Neural progenitor cell (in vitro differentiated cells): ENCODE results near the gene TMEM39B. TPM values are rescaled to one million over a fixed set of nuclear protein-coding genes. Genes with fewer than 3 reads are reported as not detected.
"Not testable (repeated sequence)": the region's sequence is repeated elsewhere in the genome, so short reads cannot be mapped to it uniquely, and the experiment has no call there.

Experiments used
- DNase-seq: peaks from one replicate; pipeline ENCODE4 v3.0.0-alpha.2; 2016; ENCODE audit warnings: low spot score
- H2AFZ ChIP-seq: fragments of 200-600 bp; sonication (generic); replicated peaks from 2 replicates; pipeline ENCODE4 v1.6.1; 2016; ENCODE audit warnings: antibody characterized with exemption
- H3F3A ChIP-seq: fragments of 200-600 bp; sonication (generic); 2 replicates; pipeline ENCODE4 v1.6.1; 2016; ENCODE audit warnings: antibody characterized with exemption, low read depth
- H3K27ac ChIP-seq: fragments of 200-600 bp; sonication (generic); 2 replicates; pipeline ENCODE4 v1.5.1; 2016; ENCODE audit warnings: mild to moderate bottlenecking
- H3K27me3 ChIP-seq: fragments of 200-600 bp; sonication (generic); 2 replicates; pipeline ENCODE4 v1.6.1; 2016; ENCODE audit warnings: mild to moderate bottlenecking, moderate library complexity
- H3K36me3 ChIP-seq: fragments of 200-600 bp; sonication (generic); 2 replicates; pipeline ENCODE4 v1.5.1; 2016
- H3K4me1 ChIP-seq: fragments of 200-600 bp; sonication (generic); 2 replicates; pipeline ENCODE4 v1.6.1; 2016; ENCODE audit warnings: mixed run types
- H3K4me2 ChIP-seq: fragments of 200-600 bp; sonication (generic); 2 replicates; pipeline ENCODE4 v1.6.1; 2016
- H3K4me3 ChIP-seq: fragments of 200-600 bp; sonication (generic); 2 replicates; pipeline ENCODE4 v1.5.1; 2016
- H3K79me2 ChIP-seq: fragments of 200-600 bp; sonication (generic); 2 replicates; pipeline ENCODE4 v1.6.1; 2016; ENCODE audit warnings: low read depth
- H3K9ac ChIP-seq: fragments of 200-600 bp; sonication (generic); 2 replicates; pipeline ENCODE4 v1.6.1; 2016
- H3K9me3 ChIP-seq: fragments of 200-600 bp; sonication (generic); 2 replicates; pipeline ENCODE4 v1.5.1; 2016; ENCODE audit warnings: low read depth
- H4K20me1 ChIP-seq: fragments of 200-600 bp; sonication (generic); 2 replicates; pipeline ENCODE4 v1.6.1; 2016; ENCODE audit warnings: low read depth
- H3K27ac Mint-ChIP-seq: 3 replicates; pipeline ENCODE4 v1.8.0; 2021; ENCODE audit warnings: mixed read lengths
- H3K27me3 Mint-ChIP-seq: 2 replicates; pipeline ENCODE4 v1.8.0; 2022; ENCODE audit warnings: low read depth, mild to moderate bottlenecking, inconsistent platforms, moderate library complexity, mixed read lengths; ENCODE audit not compliant: insufficient read depth
- H3K36me3 Mint-ChIP-seq: 3 replicates; pipeline ENCODE4 v1.8.0; 2021; ENCODE audit warnings: mixed read lengths
- H3K4me1 Mint-ChIP-seq: 3 replicates; pipeline ENCODE4 v1.8.0; 2021; ENCODE audit warnings: mixed read lengths
- H3K4me3 Mint-ChIP-seq: 3 replicates; pipeline ENCODE4 v1.8.0; 2021; ENCODE audit warnings: mild to moderate bottlenecking, moderate library complexity, mixed read lengths
- H3K9me3 Mint-ChIP-seq: 3 replicates; pipeline ENCODE4 v1.8.0; 2020; ENCODE audit warnings: mixed read lengths
- EZH2 ChIP-seq: fragments of 200-600 bp; sonication (generic); IDR thresholded peaks from 2 replicates; pipeline ENCODE4 v1.6.1; 2017; ENCODE audit warnings: antibody characterized with exemption, mild to moderate bottlenecking, moderate library complexity
- EZH2phosphoT487 ChIP-seq: fragments of 200-600 bp; sonication (generic); IDR thresholded peaks from 2 replicates; pipeline ENCODE4 v1.6.1; 2017; ENCODE audit warnings: antibody characterized with exemption
- total RNA-seq: library from RNA; depleted of rRNA; stranded (reverse); fragments of >200 nt; gene quantifications from 2 replicates; pipeline ENCODE4 v1.2.3, GENCODE V29; 2015; ENCODE audit warnings: low replicate concordance
- TF ChIP-seq, protein P1 (sequence below): fragments of 200-600 bp; sonication (generic); IDR thresholded peaks from 2 replicates; pipeline ENCODE4 v1.5.1; 2017; ENCODE audit warnings: antibody characterized with exemption, mild to moderate bottlenecking

The TMEM39B gene
- total RNA-seq, 1 donor from 2014 or later = 2.3 TPM

DNA sequence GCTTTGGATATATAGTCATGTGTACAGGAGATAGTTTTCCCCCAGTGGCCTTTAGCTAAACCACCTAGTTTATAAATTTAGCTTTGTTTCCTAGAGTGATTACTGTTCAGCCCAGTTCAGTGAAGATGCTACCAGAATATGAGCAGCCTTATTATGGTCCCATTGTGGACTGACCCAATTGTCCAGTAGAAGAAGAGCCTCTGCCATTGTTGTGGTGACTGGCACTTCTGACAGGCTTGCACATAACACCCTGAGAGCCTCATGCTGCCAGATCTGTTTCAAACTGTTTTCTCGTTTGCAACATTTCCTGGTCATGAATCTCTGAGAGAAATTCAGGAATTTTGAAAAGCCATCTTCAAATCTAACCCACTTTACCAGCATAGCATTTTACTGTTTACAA is 55.7 kb downstream of the TMEM39B start:
- no peaks in the 10 kb centered on the region for H3K9me3 Mint-ChIP-seq
- Histone ChIP-seq H2AFZ (no peak overlapping the region), H3F3A (peaks cover 18% of the 10 kb centered on the region), H3K27me3 (no peaks in the 10 kb centered on the region), H3K4me1 (peaks cover 23% of the 10 kb centered on the region), H3K27ac (no peak overlapping the region), H4K20me1 (peaks cover 18% of the 10 kb centered on the region), H3K4me2 (no peak overlapping the region), H3K36me3 (no peaks in the 10 kb centered on the region), H3K4me3 (no peak overlapping the region), H3K9me3 (no peaks in the 10 kb centered on the region), H3K79me2 (peaks cover 98% of the 10 kb centered on the region), H3K9ac (no peak overlapping the region)
- peaks cover 13% of the 10 kb centered on the region for H3K4me1 Mint-ChIP-seq
- no peak for TF ChIP-seq EZH2
- TF ChIP-seq, protein P1, sequence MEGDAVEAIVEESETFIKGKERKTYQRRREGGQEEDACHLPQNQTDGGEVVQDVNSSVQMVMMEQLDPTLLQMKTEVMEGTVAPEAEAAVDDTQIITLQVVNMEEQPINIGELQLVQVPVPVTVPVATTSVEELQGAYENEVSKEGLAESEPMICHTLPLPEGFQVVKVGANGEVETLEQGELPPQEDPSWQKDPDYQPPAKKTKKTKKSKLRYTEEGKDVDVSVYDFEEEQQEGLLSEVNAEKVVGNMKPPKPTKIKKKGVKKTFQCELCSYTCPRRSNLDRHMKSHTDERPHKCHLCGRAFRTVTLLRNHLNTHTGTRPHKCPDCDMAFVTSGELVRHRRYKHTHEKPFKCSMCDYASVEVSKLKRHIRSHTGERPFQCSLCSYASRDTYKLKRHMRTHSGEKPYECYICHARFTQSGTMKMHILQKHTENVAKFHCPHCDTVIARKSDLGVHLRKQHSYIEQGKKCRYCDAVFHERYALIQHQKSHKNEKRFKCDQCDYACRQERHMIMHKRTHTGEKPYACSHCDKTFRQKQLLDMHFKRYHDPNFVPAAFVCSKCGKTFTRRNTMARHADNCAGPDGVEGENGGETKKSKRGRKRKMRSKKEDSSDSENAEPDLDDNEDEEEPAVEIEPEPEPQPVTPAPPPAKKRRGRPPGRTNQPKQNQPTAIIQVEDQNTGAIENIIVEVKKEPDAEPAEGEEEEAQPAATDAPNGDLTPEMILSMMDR = no peak
- TF ChIP-seq EZH2phosphoT487 = no peak
- H3K36me3 Mint-ChIP-seq = no peaks in the 10 kb centered on the region
- H3K27ac Mint-ChIP-seq = peak overlapping the region; percentile 31
- H3K27me3 Mint-ChIP-seq = no peaks in the 10 kb centered on the region
- no peak for DNase-seq
- H3K4me3 Mint-ChIP-seq = no peak overlapping the region

DNA sequence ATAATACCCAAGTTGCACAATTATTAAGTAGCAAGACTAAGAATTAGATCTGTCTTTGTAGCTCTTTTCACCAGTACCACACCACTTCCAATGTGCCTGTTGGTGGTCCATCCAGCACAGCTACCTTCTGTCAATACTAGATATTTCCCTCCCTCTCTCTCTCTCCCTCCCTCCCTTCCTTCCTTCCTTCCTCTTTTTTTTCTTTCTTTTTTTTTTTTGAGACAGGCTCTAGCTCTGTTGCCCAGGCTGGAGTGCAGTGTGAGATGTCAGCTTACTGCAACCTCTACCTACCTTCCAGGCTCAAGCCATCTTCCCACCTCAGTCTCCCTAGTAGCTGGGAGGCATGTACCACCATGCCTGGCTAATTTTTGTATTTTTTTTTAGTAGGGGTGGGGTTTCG is 56.2 kb downstream of the TMEM39B start:
- Histone ChIP-seq H3K27ac (no peak overlapping the region), H4K20me1 (peaks cover 18% of the 10 kb centered on the region), H3K4me1 (peaks cover 23% of the 10 kb centered on the region), H3F3A (peaks cover 18% of the 10 kb centered on the region), H3K4me2 (no peak overlapping the region), H2AFZ (no peak overlapping the region), H3K36me3 (no peaks in the 10 kb centered on the region), H3K27me3 (no peaks in the 10 kb centered on the region), H3K9me3 (no peaks in the 10 kb centered on the region), H3K9ac (no peak overlapping the region), H3K4me3 (no peak overlapping the region), H3K79me2 (peaks cover 98% of the 10 kb centered on the region)
- H3K4me3 Mint-ChIP-seq = no peak overlapping the region
- DNase-seq = no peak
- peaks cover 13% of the 10 kb centered on the region for H3K4me1 Mint-ChIP-seq
- no peaks in the 10 kb centered on the region for H3K27me3 Mint-ChIP-seq
- TF ChIP-seq EZH2 = no peak
- TF ChIP-seq EZH2phosphoT487 = no peak
- TF ChIP-seq, protein P1 = no peak
- H3K9me3 Mint-ChIP-seq = no peaks in the 10 kb centered on the region
- no peaks in the 10 kb centered on the region for H3K36me3 Mint-ChIP-seq
- H3K27ac Mint-ChIP-seq = peak overlapping the region; percentile 31

DNA sequence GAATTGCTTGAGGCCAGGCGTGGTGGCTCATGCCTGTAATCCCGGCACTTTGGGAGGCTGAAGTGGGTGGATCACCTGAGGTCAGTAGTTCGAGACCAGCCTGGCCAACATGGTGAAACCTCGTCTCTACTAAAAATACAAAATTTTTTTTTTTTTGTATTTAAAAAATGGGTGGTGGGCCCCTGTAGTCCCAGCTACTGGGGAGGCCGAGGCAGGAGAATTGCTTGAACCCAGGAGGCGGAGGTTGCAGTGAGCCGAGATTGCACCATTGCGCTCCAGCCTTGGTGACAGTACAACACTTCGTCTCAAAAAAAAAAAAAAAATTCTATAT is 61.2 kb downstream of the TMEM39B start:
- H3K27me3 Mint-ChIP-seq, H3K36me3 Mint-ChIP-seq, H3K9ac ChIP-seq, H3K9me3 ChIP-seq, H3K36me3 ChIP-seq, H3K4me3 ChIP-seq, H3K27ac ChIP-seq, H2AFZ ChIP-seq, DNase-seq, H3K4me1 Mint-ChIP-seq, H3K9me3 Mint-ChIP-seq, H3K27ac Mint-ChIP-seq, H3F3A ChIP-seq, H3K4me2 ChIP-seq, H3K4me1 ChIP-seq, H3K27me3 ChIP-seq, H3K4me3 Mint-ChIP-seq: not testable (repeated sequence)
- Histone ChIP-seq H4K20me1 (peaks cover 23% of the 10 kb centered on the region), H3K79me2 (peaks cover 97% of the 10 kb centered on the region)

DNA sequence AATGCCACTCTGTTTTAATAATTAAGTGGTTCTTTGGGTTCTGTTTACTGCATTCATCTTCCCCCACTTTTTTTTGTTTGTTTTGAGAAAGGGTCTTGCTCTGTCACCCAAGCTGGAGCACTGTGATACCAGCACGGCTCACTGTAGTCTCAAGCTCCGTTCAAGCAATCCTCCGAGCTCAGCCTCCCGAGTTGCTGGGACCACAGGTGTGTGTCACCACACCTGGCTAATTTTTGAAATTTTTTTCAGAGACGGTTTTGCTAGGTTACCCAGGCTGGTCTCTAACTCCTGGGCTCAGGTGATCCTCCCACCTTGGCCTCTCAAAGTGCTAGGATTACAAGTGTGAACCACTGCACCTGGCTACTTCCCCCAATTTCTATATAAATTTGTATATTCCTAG is 64.4 kb downstream of the TMEM39B start:
- Histone ChIP-seq H3K27me3 (no peaks in the 10 kb centered on the region), H3K4me2 (no peak overlapping the region), H3F3A (no peaks in the 10 kb centered on the region), H3K9me3 (no peaks in the 10 kb centered on the region), H3K79me2 (peaks cover 96% of the 10 kb centered on the region), H4K20me1 (peaks cover 41% of the 10 kb centered on the region), H3K27ac (no peak overlapping the region), H3K4me1 (no peaks in the 10 kb centered on the region), H3K36me3 (no peaks in the 10 kb centered on the region), H3K9ac (no peak overlapping the region), H2AFZ (no peak overlapping the region), H3K4me3 (no peak overlapping the region)
- DNase-seq = no peak
- H3K27ac Mint-ChIP-seq = no peak overlapping the region
- no peak overlapping the region for H3K4me3 Mint-ChIP-seq
- no peaks in the 10 kb centered on the region for H3K9me3 Mint-ChIP-seq
- no peaks in the 10 kb centered on the region for H3K27me3 Mint-ChIP-seq
- peaks cover 8% of the 10 kb centered on the region for H3K4me1 Mint-ChIP-seq
- H3K36me3 Mint-ChIP-seq = peaks cover 10% of the 10 kb centered on the region
- TF ChIP-seq EZH2phosphoT487 (no peak), EZH2 (no peak)
- TF ChIP-seq, protein P1 = no peak
